Muscle of leg (tissue), 11 donors: ENCODE results near the gene ZNF618. TPM values are rescaled to one million over a fixed set of nuclear protein-coding genes. Genes with fewer than 3 reads are reported as not detected.

ENCODE experiments used
- DNase-seq: peaks from one replicate; pipeline ENCODE4 v3.0.0; 2013
- H3K27ac ChIP-seq: one replicate; pipeline ENCODE4 v1.5.1; 2013; ENCODE audit warnings: mild to moderate bottlenecking, low read length, control low read depth
- H3K27me3 ChIP-seq: one replicate; pipeline ENCODE4 v1.6.1; 2013; ENCODE audit warnings: low read length; ENCODE audit not compliant: control insufficient read depth, insufficient read depth
- H3K36me3 ChIP-seq: one replicate; pipeline ENCODE4 v1.6.1; 2013; ENCODE audit warnings: low read length; ENCODE audit not compliant: control insufficient read depth, insufficient read depth
- H3K4me1 ChIP-seq: one replicate; pipeline ENCODE4 v1.6.1; 2013; ENCODE audit warnings: low read length; ENCODE audit not compliant: control insufficient read depth, insufficient read depth
- H3K4me3 ChIP-seq: one replicate; pipeline ENCODE4 v1.5.1; 2013; ENCODE audit warnings: low read length, control low read depth
- H3K9me3 ChIP-seq: replicated peaks from 2 replicates; pipeline ENCODE4 v1.6.1; 2013; ENCODE audit warnings: low read depth, low read length; ENCODE audit not compliant: control insufficient read depth
- WGBS: methylation state at CpG from one replicate; pipeline ENCODE4 v1.1.5; 2013; ENCODE audit warnings: missing lambda C conversion rate; ENCODE audit not compliant: insufficient coverage; 5-methylcytosine and 5-hydroxymethylcytosine counted together
- polyA plus RNA-seq, 8 donors: library from polyadenylated mRNA; unstranded; fragments of 120-200 nt; gene quantifications; one replicate each; pipeline versions ENCODE4 v1.2.1 to v1.2.3, GENCODE V29; 2013; ENCODE audit warnings: inconsistent platforms in 1 of 8, low replicate concordance in 1 of 8; ENCODE audit not compliant: insufficient read length in 8 of 8, insufficient read depth in 1 of 8
- total RNA-seq: library from RNA; stranded (reverse); fragments of 120-200 nt; gene quantifications from one replicate; pipeline ENCODE4 v1.2.4, GENCODE V29; 2013

Gene ZNF618
- total and polyA plus RNA-seq, 9 donors = 6.4 to 21.8 (median 16.1) TPM

DNA sequence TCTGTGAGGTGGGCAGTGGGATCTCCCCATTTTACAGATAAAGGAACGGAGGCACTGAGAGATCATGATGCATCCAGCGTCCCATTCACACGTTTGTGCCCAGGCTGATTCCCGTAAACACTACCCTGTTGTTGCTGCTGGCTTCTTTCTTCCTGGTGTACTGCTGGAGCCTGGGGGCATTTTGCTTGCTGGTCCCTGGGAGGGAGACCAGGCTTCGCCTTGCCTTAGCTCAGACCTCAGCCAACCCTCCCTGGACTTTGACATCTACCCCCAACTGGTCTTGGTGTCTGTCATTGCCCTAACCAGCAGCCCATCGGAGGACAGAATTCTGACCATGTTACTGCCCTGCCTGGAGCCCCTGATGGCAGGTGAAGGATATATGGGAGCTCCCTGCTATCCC lies 82.4 kb downstream of the ZNF618 start:
- H3K27ac ChIP-seq = no peak overlapping the region
- H3K36me3 ChIP-seq = peaks cover 2% of the 10 kb centered on the region
- WGBS = 87% methylated on average over 4 of the region's 6 CpGs
- no peak for DNase-seq
- no peaks in the 10 kb centered on the region for H3K9me3 ChIP-seq
- H3K4me3 ChIP-seq = no peak overlapping the region
- no peaks in the 10 kb centered on the region for H3K27me3 ChIP-seq
- H3K4me1 ChIP-seq = peaks cover 10% of the 10 kb centered on the region

- Histone ChIP-seq H3K4me3 (no peak overlapping the region), H3K9me3 (no peaks in the 10 kb centered on the region), H3K27ac (no peak overlapping the region), H3K27me3 (no peaks in the 10 kb centered on the region), H3K36me3 (peaks cover 2% of the 10 kb centered on the region), H3K4me1 (peaks cover 16% of the 10 kb centered on the region)
- 96% methylated on average over 5 of the region's 6 CpGs for WGBS
- no peak for DNase-seq
These were observed 84.7 kb downstream of the ZNF618 start for GRCh38 chr9:113960768-113961167.

GRCh38 chr9:113962396-113962795 lies 86.3 kb downstream of the ZNF618 start:
- Histone ChIP-seq H3K27me3 (no peaks in the 10 kb centered on the region), H3K36me3 (peaks cover 6% of the 10 kb centered on the region), H3K4me3 (no peak overlapping the region), H3K27ac (no peak overlapping the region), H3K4me1 (peaks cover 17% of the 10 kb centered on the region), H3K9me3 (no peaks in the 10 kb centered on the region)
- WGBS = 67% methylated on average over 1 of the region's 1 CpG
- DNase-seq = no peak

- H3K36me3 ChIP-seq = peaks cover 6% of the 10 kb centered on the region
- DNase-seq = no peak
- H3K27me3 ChIP-seq = no peaks in the 10 kb centered on the region
- no peak overlapping the region for H3K4me3 ChIP-seq
- no peak overlapping the region for H3K27ac ChIP-seq
- H3K4me1 ChIP-seq = peaks cover 12% of the 10 kb centered on the region
- no CpG with 5 or more reads among the region's 5 CpGs for WGBS
- H3K9me3 ChIP-seq = no peaks in the 10 kb centered on the region
These were observed 87.0 kb downstream of the ZNF618 start for GRCh38 chr9:113963017-113963620.

GRCh38 chr9:113963696-113964494 lies 87.8 kb downstream of the ZNF618 start:
- H3K9me3 ChIP-seq = peaks cover 1% of the 10 kb centered on the region
- DNase-seq = no peak
- no peaks in the 10 kb centered on the region for H3K27me3 ChIP-seq
- no peak overlapping the region for H3K27ac ChIP-seq
- H3K4me3 ChIP-seq = no peak overlapping the region
- H3K36me3 ChIP-seq = peaks cover 8% of the 10 kb centered on the region
- H3K4me1 ChIP-seq = peaks cover 12% of the 10 kb centered on the region
- 88% methylated on average over 11 of the region's 17 CpGs for WGBS

GRCh38 chr9:113964495-113965170 lies 88.5 kb downstream of the ZNF618 start:
- no CpG with 5 or more reads among the region's 5 CpGs for WGBS
- H3K9me3 ChIP-seq = peaks cover 7% of the 10 kb centered on the region
- peaks cover 12% of the 10 kb centered on the region for H3K4me1 ChIP-seq
- DNase-seq = peak; percentile 90
- H3K27ac ChIP-seq = no peak overlapping the region
- H3K27me3 ChIP-seq = no peaks in the 10 kb centered on the region
- no peak overlapping the region for H3K4me3 ChIP-seq
- peaks cover 16% of the 10 kb centered on the region for H3K36me3 ChIP-seq

GRCh38 chr9:113966394-113966793 lies 90.3 kb downstream of the ZNF618 start:
- DNase-seq = peak; percentile 59

GRCh38 chr9:113967380-113967779 lies 91.3 kb downstream of the ZNF618 start:
- no peak for DNase-seq
- WGBS = 54% methylated on average over 2 of the region's 5 CpGs

More at GRCh38 chr9:113966394-113966793, 90.3 kb downstream of the ZNF618 start:
- H3K36me3 ChIP-seq = peaks cover 29% of the 10 kb centered on the region
- H3K27me3 ChIP-seq = no peaks in the 10 kb centered on the region
- H3K4me3 ChIP-seq = no peak overlapping the region
- WGBS = 32% methylated on average over 5 of the region's 5 CpGs
- H3K9me3 ChIP-seq = peaks cover 7% of the 10 kb centered on the region
- no peak overlapping the region for H3K27ac ChIP-seq
- peaks cover 12% of the 10 kb centered on the region for H3K4me1 ChIP-seq

DNA sequence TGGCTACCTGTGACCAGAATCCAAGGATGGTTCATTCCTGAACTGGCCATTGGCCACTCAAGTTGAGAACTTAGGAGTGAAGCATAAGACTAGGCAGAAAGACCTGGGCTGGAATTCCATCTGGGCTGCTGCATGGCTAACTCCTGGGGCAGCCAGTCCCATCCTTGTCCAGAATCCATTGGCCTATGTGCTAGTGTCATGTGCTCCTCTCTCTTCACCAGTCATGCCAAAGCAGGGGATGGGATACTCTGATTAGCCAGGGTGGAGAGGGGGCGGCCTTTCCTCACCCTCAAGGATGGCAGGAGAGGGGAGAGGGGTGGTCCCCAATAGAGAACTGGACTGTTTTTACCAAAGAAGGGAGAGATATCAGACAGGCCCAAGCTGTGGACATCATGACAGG lies 93.2 kb downstream of the ZNF618 start:
- Histone ChIP-seq H3K4me3 (no peak overlapping the region), H3K27me3 (no peaks in the 10 kb centered on the region), H3K4me1 (peaks cover 14% of the 10 kb centered on the region), H3K27ac (no peak overlapping the region), H3K36me3 (peaks cover 30% of the 10 kb centered on the region), H3K9me3 (peaks cover 7% of the 10 kb centered on the region)
- DNase-seq = no peak
- WGBS = no CpG with 5 or more reads among the region's 1 CpG

More at GRCh38 chr9:113967380-113967779, 91.3 kb downstream of the ZNF618 start:
- Histone ChIP-seq H3K27me3 (no peaks in the 10 kb centered on the region), H3K27ac (no peak overlapping the region), H3K36me3 (peaks cover 30% of the 10 kb centered on the region), H3K4me3 (no peak overlapping the region), H3K9me3 (peaks cover 7% of the 10 kb centered on the region), H3K4me1 (peaks cover 12% of the 10 kb centered on the region)

DNA sequence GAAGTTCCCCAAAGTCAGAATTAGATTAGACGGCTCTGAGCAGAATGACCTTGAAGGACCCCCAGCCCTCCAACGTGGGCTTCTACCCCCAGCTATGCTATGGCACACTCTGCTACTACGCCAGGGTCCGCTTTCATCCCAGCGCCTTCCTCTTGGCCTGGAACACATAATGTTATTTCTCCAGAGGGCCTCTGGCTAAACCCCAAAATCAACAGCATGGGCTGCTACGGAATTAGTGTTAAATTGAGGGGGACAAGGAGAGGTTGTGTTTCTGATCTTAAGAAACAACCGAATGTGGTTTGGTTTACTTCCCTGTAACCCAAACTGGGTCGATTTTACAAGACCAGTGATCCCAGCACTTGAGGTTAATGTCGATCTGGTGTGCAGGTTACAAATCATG lies 97.1 kb downstream of the ZNF618 start:
- H3K27ac ChIP-seq = no peak overlapping the region
- DNase-seq = no peak
- WGBS = 50% methylated on average over 2 of the region's 9 CpGs
- H3K4me3 ChIP-seq = no peak overlapping the region
- peaks cover 10% of the 10 kb centered on the region for H3K4me1 ChIP-seq
- no peaks in the 10 kb centered on the region for H3K27me3 ChIP-seq
- H3K9me3 ChIP-seq = peaks cover 7% of the 10 kb centered on the region
- peaks cover 26% of the 10 kb centered on the region for H3K36me3 ChIP-seq
